Measurements from ENCODE around the gene EPB41L2. TPM values are rescaled to one million over a fixed set of nuclear protein-coding genes. Genes with fewer than 3 reads are reported as not detected.

The EPB41L2 gene
- total RNA-seq, 1 donor from 2014 or later = 17.7 TPM

- peaks cover 15% of the 10 kb centered on the region for H3K27me3 Mint-ChIP-seq (ENCODE audit: insufficient read depth)
- no peak for DNase-seq (ENCODE audit: low spot score)
- peaks cover 21% of the 10 kb centered on the region for H3K4me1 Mint-ChIP-seq (ENCODE audit: low read depth)
- no peak overlapping the region for H3K4me3 Mint-ChIP-seq
- no peak overlapping the region for H3K27ac Mint-ChIP-seq
- H3K9me3 Mint-ChIP-seq = peaks cover 21% of the 10 kb centered on the region
- intact Hi-C loops (cut with micrococcal nuclease) = no loop called here
- H3K36me3 Mint-ChIP-seq (ENCODE audit: low read depth) = peaks cover 5% of the 10 kb centered on the region
These were observed 3.6 kb downstream of the EPB41L2 start for GRCh38 chr6:131059486-131059885.

DNA sequence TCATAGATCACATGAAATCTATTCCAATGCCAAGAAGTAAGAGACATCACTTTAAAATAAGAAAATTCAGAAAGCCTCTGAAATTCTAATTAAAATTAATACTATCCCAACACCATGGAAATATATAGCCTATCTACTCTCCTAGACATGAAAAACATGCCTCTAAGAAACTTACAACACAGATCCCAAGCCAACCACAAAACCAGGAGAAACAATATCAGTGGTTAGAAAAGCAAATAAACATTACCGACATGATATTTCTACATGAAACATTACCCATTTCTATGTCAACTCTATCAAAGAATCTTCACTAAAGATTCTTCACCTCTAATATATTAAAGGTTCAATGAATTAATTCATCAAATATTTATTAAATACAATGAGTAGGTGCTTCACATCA is 4.8 kb downstream of the EPB41L2 start:
- H3K9me3 Mint-ChIP-seq = peaks cover 29% of the 10 kb centered on the region
- no peak overlapping the region for H3K4me3 Mint-ChIP-seq
- H3K27ac Mint-ChIP-seq = no peak overlapping the region
- DNase-seq (ENCODE audit: low spot score) = no peak
- peaks cover 21% of the 10 kb centered on the region for H3K4me1 Mint-ChIP-seq (ENCODE audit: low read depth)
- H3K36me3 Mint-ChIP-seq (ENCODE audit: low read depth) = peaks cover 11% of the 10 kb centered on the region
- peaks cover 15% of the 10 kb centered on the region for H3K27me3 Mint-ChIP-seq (ENCODE audit: insufficient read depth)
- intact Hi-C loops (cut with micrococcal nuclease) = no loop called here

DNA sequence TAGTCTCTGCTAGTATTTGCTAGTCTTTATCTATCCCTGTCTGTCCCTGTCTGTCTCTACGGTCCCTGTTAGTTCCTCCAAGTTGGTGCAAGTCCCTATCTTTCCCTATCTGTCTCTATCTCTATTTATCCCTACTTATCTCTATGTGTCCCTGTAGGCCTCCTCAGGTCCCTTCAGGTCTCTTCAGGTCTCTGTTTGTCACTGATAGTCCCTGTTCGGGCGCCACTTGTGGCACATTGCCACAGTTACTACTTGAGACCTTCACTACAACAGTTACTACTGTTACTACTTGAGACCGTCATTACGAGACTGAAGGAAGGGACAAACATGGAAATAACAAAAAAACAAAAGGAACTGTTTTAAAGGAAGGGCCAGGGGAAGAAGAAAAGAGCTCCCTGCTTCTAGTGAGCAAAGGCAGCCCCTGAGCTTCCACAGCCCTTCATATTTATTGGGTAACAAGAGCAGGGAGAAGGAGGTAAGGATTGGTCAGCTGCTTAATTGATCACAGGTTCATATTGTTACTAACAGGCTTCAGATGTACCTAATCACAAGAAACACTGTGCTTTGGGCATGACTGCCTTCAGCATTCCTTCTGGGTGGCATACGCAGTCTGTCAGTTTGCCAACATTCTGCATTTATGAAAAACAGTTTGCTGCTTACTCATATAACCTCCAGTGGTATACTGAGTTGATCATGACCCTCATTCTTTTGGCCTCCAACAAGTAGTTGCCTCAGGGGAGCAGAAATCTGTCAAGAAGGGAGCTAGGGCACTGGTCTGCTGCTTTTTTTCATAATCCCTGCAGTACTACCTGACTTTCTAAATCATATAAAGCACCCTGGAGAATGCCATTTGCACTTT is 8.4 kb downstream of the EPB41L2 start:
- no peaks in the 10 kb centered on the region for H3K4me1 Mint-ChIP-seq (ENCODE audit: low read depth)
- H3K4me3 Mint-ChIP-seq = no peak overlapping the region
- no peaks in the 10 kb centered on the region for H3K27me3 Mint-ChIP-seq (ENCODE audit: insufficient read depth)
- no peak for DNase-seq (ENCODE audit: low spot score)
- H3K9me3 Mint-ChIP-seq = peaks cover 35% of the 10 kb centered on the region
- peaks cover 20% of the 10 kb centered on the region for H3K36me3 Mint-ChIP-seq (ENCODE audit: low read depth)
- intact Hi-C loops (cut with micrococcal nuclease) = no loop called here
- no peak overlapping the region for H3K27ac Mint-ChIP-seq

DNA sequence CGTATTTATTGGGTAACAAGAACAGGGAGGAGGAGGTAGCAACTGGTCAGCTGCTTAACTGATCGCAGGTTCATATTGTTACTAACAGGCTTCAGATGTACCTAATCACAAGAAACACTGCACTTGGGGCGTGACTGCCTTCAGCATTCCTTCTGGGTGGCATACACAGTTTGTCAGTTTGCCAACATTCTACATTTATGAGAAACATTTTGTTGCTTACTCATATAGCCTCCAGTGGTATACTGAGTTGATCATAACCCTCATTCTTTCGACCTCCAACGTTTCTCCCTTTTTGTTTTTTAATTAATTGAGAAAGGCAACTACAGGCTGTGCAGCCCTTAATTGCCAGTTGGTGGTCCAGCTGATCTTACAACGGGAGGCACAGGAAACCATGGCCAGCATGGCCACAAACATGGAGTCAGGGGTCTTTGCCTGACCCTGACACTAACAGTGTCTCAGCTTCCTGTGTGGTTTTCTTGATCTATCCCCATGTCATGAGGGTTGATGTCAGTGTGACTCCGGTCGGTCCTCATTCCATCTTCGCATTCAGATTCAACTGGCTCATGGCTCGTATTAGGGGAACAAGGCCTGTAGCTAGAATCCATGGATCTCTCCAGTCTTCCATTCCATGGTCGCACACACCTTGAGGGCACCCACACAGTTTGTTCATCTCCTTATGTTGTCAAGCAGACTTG is 9.4 kb downstream of the EPB41L2 start:
- H3K36me3 Mint-ChIP-seq (ENCODE audit: low read depth) = peaks cover 20% of the 10 kb centered on the region
- intact Hi-C loops (cut with micrococcal nuclease) = no loop called here
- H3K9me3 Mint-ChIP-seq = peaks cover 35% of the 10 kb centered on the region
- no peak overlapping the region for H3K4me3 Mint-ChIP-seq
- no peak for DNase-seq (ENCODE audit: low spot score)
- no peaks in the 10 kb centered on the region for H3K27me3 Mint-ChIP-seq (ENCODE audit: insufficient read depth)
- H3K4me1 Mint-ChIP-seq (ENCODE audit: low read depth) = no peaks in the 10 kb centered on the region
- H3K27ac Mint-ChIP-seq = no peak overlapping the region

DNA sequence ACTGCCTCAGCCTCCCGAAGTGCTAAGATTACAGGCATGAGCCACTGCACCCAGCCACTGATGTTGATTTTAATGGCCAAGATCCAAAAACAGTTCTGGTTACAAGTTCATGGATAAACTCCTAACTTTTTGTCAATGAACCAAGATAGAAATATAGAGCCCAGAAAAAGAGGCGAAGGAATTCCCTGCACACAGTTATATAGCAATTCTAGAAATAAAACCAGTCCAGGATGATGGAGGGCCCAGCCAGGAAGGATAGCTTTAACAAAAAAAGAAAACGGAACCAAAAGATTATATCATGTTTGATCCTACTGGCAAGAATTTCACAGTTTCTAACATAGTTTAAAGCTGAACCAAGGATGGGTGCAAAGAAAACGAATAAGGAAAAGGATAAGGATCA is 10.9 kb downstream of the EPB41L2 start:
- no peak for DNase-seq (ENCODE audit: low spot score)
- Mint-ChIP-seq H3K27me3 (ENCODE audit: insufficient read depth) (no peaks in the 10 kb centered on the region), H3K4me1 (ENCODE audit: low read depth) (no peaks in the 10 kb centered on the region), H3K4me3 (no peak overlapping the region), H3K27ac (no peak overlapping the region), H3K36me3 (ENCODE audit: low read depth) (peaks cover 19% of the 10 kb centered on the region), H3K9me3 (peaks cover 34% of the 10 kb centered on the region)
- intact Hi-C loops (cut with micrococcal nuclease) = no loop called here

DNA sequence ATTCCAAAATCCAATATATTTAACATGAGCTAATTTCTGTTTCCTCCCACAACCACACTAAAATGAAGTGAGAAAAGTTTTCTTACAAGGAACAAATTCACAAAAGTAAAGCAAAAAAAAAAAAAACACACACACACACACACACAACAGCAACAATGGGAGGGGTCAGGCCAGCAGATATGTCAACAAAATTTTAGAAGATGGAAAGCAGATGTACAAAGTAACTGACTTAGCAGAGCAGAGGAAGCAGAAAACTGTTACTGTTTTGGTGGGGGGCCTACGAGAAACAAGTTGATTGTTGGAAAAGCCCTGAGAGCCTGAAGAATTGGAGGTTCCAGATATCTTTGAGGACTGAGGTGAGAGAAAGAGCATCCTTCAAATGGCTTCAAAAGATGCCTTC is 11.7 kb downstream of the EPB41L2 start:
- DNase-seq (ENCODE audit: low spot score) = no peak
- Mint-ChIP-seq H3K9me3 (peaks cover 30% of the 10 kb centered on the region), H3K4me1 (ENCODE audit: low read depth) (no peaks in the 10 kb centered on the region), H3K36me3 (ENCODE audit: low read depth) (peaks cover 17% of the 10 kb centered on the region), H3K4me3 (no peak overlapping the region), H3K27me3 (ENCODE audit: insufficient read depth) (no peaks in the 10 kb centered on the region), H3K27ac (no peak overlapping the region)
- intact Hi-C loops (cut with micrococcal nuclease) = no loop called here

DNA sequence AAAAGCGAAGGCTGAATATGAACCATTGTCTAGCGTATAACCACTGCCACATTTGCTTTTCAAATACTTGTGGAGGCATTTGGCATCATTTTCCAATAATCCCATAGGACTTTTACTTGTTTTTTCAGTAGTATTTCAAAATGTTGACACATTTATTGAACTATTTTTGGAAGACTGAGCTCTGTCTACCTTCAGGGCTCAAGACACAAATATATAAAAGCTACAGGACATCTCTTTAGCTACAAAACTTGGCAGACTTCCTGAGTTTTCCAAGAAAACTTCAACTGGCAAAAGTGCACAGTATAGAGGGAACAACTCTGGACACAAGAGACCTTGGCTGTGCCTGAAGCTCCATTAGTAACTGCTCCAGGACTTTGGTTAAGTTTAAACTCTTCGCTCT is 13.4 kb downstream of the EPB41L2 start:
- Mint-ChIP-seq H3K9me3 (peaks cover 16% of the 10 kb centered on the region), H3K36me3 (ENCODE audit: low read depth) (peaks cover 17% of the 10 kb centered on the region), H3K27ac (no peak overlapping the region), H3K4me1 (ENCODE audit: low read depth) (no peaks in the 10 kb centered on the region), H3K27me3 (ENCODE audit: insufficient read depth) (peaks cover 3% of the 10 kb centered on the region), H3K4me3 (no peak overlapping the region)
- intact Hi-C loops (cut with micrococcal nuclease) = no loop called here
- no peak for DNase-seq (ENCODE audit: low spot score)

DNA sequence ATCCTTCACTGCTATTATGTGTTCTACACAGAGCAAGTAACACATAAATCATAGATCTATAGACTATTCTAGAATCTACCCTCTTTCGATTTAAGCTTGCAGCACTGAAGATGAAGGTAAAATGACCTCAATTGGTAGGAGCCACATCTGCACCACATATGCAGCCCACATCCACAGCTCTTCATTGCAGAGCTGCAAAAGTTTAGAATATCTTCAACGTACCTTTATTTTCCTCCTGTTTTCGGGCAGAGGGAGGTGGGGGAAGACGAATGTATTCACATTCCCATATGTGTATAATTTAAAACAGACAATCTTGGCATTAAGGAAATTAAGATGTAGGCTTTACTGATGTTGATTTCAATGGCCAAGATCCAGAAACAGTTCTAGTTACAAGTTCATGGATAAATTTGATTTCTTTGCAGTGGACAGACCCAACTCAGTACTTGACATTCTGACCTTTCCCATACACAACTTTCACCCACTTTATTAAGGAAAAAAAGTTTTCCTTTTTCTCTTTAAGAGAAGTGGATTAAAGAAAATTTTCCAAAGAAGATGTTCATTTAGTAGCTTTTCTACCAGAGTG is 14.0 kb downstream of the EPB41L2 start:
- H3K36me3 Mint-ChIP-seq (ENCODE audit: low read depth) = peaks cover 11% of the 10 kb centered on the region
- no peaks in the 10 kb centered on the region for H3K4me1 Mint-ChIP-seq (ENCODE audit: low read depth)
- H3K9me3 Mint-ChIP-seq = peaks cover 10% of the 10 kb centered on the region
- H3K4me3 Mint-ChIP-seq = no peak overlapping the region
- no peak for DNase-seq (ENCODE audit: low spot score)
- H3K27me3 Mint-ChIP-seq (ENCODE audit: insufficient read depth) = peaks cover 3% of the 10 kb centered on the region
- intact Hi-C loops (cut with micrococcal nuclease) = no loop called here
- no peak overlapping the region for H3K27ac Mint-ChIP-seq

DNA sequence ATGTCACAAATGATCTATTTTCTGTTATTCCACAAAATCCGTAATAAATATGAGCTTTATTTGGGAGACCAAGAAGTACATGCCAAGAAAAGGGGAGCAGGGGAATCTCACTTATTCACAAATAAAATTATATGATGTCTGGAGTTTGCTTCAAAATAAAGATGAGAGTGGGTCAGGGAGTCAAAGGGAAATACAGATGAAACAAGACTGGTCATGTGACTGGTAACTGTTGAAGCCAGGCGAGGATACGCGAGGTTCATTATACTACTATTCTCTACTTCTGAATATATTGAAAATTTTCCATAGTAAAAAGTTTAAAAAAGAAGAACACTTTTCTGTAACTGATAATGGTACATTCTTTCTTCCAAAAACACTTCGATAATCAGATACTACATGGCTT is 14.6 kb downstream of the EPB41L2 start:
- no peak overlapping the region for H3K27ac Mint-ChIP-seq
- H3K4me3 Mint-ChIP-seq = no peak overlapping the region
- intact Hi-C loops (cut with micrococcal nuclease) = no loop called here
- H3K27me3 Mint-ChIP-seq (ENCODE audit: insufficient read depth) = peaks cover 3% of the 10 kb centered on the region
- no peak for DNase-seq (ENCODE audit: low spot score)
- no peaks in the 10 kb centered on the region for H3K4me1 Mint-ChIP-seq (ENCODE audit: low read depth)
- peaks cover 6% of the 10 kb centered on the region for H3K9me3 Mint-ChIP-seq
- H3K36me3 Mint-ChIP-seq (ENCODE audit: low read depth) = peaks cover 9% of the 10 kb centered on the region

DNA sequence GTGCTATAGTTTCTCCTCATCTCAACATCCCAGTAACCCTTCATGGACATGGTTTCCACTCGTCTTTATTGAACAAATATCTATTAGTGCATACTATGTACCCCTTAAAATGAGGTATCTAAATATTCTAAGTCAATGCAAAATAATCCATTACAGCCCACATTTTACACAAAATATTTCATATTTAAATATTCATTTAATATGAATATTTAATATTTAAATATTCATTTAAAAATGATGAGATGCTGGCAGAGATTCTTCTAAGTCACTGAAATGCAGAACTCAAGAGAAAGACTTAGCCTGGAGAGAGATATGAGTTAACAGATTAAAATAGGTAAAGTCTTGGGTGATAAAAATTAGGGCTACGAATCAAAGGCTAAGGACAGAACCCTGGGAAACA is 17.9 kb downstream of the EPB41L2 start:
- no peaks in the 10 kb centered on the region for H3K36me3 Mint-ChIP-seq (ENCODE audit: low read depth)
- intact Hi-C loops (cut with micrococcal nuclease) = no loop called here
- H3K4me3 Mint-ChIP-seq = no peak overlapping the region
- no peak overlapping the region for H3K27ac Mint-ChIP-seq
- no peaks in the 10 kb centered on the region for H3K4me1 Mint-ChIP-seq (ENCODE audit: low read depth)
- peaks cover 3% of the 10 kb centered on the region for H3K27me3 Mint-ChIP-seq (ENCODE audit: insufficient read depth)
- DNase-seq (ENCODE audit: low spot score) = no peak
- H3K9me3 Mint-ChIP-seq = no peaks in the 10 kb centered on the region

GRCh38 chr6:131043902-131044447 is 19.1 kb downstream of the EPB41L2 start:
- Mint-ChIP-seq H3K9me3 (no peaks in the 10 kb centered on the region), H3K27me3 (ENCODE audit: insufficient read depth) (peaks cover 3% of the 10 kb centered on the region), H3K27ac (no peak overlapping the region), H3K36me3 (ENCODE audit: low read depth) (no peaks in the 10 kb centered on the region), H3K4me1 (ENCODE audit: low read depth) (no peaks in the 10 kb centered on the region), H3K4me3 (no peak overlapping the region)
- intact Hi-C loops (cut with micrococcal nuclease) = no loop called here
- no peak for DNase-seq (ENCODE audit: low spot score)

- H3K4me3 Mint-ChIP-seq = no peak overlapping the region
- no peak for DNase-seq (ENCODE audit: low spot score)
- H3K4me1 Mint-ChIP-seq (ENCODE audit: low read depth) = no peaks in the 10 kb centered on the region
- H3K9me3 Mint-ChIP-seq = no peaks in the 10 kb centered on the region
- intact Hi-C loops (cut with micrococcal nuclease) = no loop called here
- H3K27ac Mint-ChIP-seq = no peak overlapping the region
- H3K27me3 Mint-ChIP-seq (ENCODE audit: insufficient read depth) = peaks cover 3% of the 10 kb centered on the region
- H3K36me3 Mint-ChIP-seq (ENCODE audit: low read depth) = no peaks in the 10 kb centered on the region
These were observed 20.4 kb downstream of the EPB41L2 start for GRCh38 chr6:131042664-131043063.

GRCh38 chr6:131041814-131042213 is 21.2 kb downstream of the EPB41L2 start:
- Mint-ChIP-seq H3K4me1 (ENCODE audit: low read depth) (no peaks in the 10 kb centered on the region), H3K4me3 (no peak overlapping the region), H3K9me3 (no peaks in the 10 kb centered on the region)

More at GRCh38 chr6:131041814-131042213, 21.2 kb downstream of the EPB41L2 start:
- intact Hi-C loops (cut with micrococcal nuclease) = no loop called here
- Mint-ChIP-seq H3K27me3 (ENCODE audit: insufficient read depth) (peaks cover 3% of the 10 kb centered on the region), H3K27ac (no peak overlapping the region), H3K36me3 (ENCODE audit: low read depth) (no peaks in the 10 kb centered on the region)
- no peak for DNase-seq (ENCODE audit: low spot score)
